HepG2 (cell line): ENCODE results near the gene TATDN2. TPM values are rescaled to one million over a fixed set of nuclear protein-coding genes. Genes with fewer than 3 reads are reported as not detected.

Experiments used
- ASH2L ChIP-seq: fragments of 300-600, 200-600 bp; sonication (generic); IDR thresholded peaks from 2 replicates; pipeline ENCODE4 v1.7.0; 2017; ENCODE audit warnings: low read depth, mild to moderate bottlenecking, moderate library complexity, mixed read lengths, low read length; ENCODE audit not compliant: insufficient read length
- GABPB1 ChIP-seq: IDR thresholded peaks from 2 replicates; pipeline ENCODE4 v1.6.1; 2016; ENCODE audit warnings: mild to moderate bottlenecking, missing genetic modification reagents, moderate library complexity, missing compliant biosample characterization
- MYC ChIP-seq: sonication (generic); formaldehyde crosslinking; IDR thresholded peaks from 2 replicates; pipeline ENCODE4 v1.9.0; 2021; ENCODE audit warnings: missing genetic modification reagents, borderline replicate concordance
- POLR2A ChIP-seq, 2 experiments: IDR thresholded peaks; 2 replicates each; pipeline ENCODE4 v1.6.1; 2011; ENCODE audit warnings: low read depth in 2 of 2, low read length in 2 of 2, mild to moderate bottlenecking in 1 of 2, moderate library complexity in 1 of 2; ENCODE audit not compliant: insufficient read depth in 1 of 2
- ZBTB37 ChIP-seq: sonication (generic); formaldehyde crosslinking; IDR thresholded peaks from 2 replicates; pipeline ENCODE4 v1.4.0; 2020; ENCODE audit warnings: mild to moderate bottlenecking, missing genetic modification reagents
- ZIK1 ChIP-seq: sonication (generic); formaldehyde crosslinking; IDR thresholded peaks from 2 replicates; pipeline ENCODE4 v1.5.0; 2020; ENCODE audit warnings: mild to moderate bottlenecking, low read depth, missing genetic modification reagents, borderline replicate concordance
- ZNF138 ChIP-seq: sonication (generic); formaldehyde crosslinking; IDR thresholded peaks from 2 replicates; pipeline ENCODE4 v1.5.0; 2020; ENCODE audit warnings: mild to moderate bottlenecking, low read depth, missing genetic modification reagents
- ZNF263 ChIP-seq: sonication (generic); formaldehyde crosslinking; IDR thresholded peaks from 2 replicates; pipeline ENCODE4 v1.4.0; 2020; ENCODE audit warnings: missing genetic modification reagents
- ZNF558 ChIP-seq: sonication (generic); formaldehyde crosslinking; IDR thresholded peaks from 2 replicates; pipeline ENCODE4 v1.9.0; 2022; ENCODE audit warnings: mild to moderate bottlenecking, missing genetic modification reagents, borderline replicate concordance
- ZNF703 ChIP-seq: sonication (generic); formaldehyde crosslinking; IDR thresholded peaks from 2 replicates; pipeline ENCODE4 v1.5.1; 2020; ENCODE audit warnings: missing genetic modification reagents, mild to moderate bottlenecking, moderate library complexity, borderline replicate concordance
- ZNF777 ChIP-seq: sonication (generic); formaldehyde crosslinking; IDR thresholded peaks from 2 replicates; pipeline ENCODE4 v1.4.0; 2020; ENCODE audit warnings: missing genetic modification reagents
- polyA plus RNA-seq, 8 experiments: library from polyadenylated mRNA; depleted of rRNA in 3 of 8; stranded (reverse) in 7 of 8; unstranded in 1 of 8; fragments of >200 nt; fragmentation: Illumina TruSeq in 4 of 8; extraction: Trizol in 4 of 8; gene quantifications; 2 replicates each; pipeline versions ENCODE4 v1.2.1 to v1.2.3, GENCODE V29; 2011 to 2016; ENCODE audit warnings: low read depth in 4 of 8, missing spikeins in 1 of 8, mixed read lengths in 1 of 8; ENCODE audit not compliant: insufficient read depth in 1 of 8
- total RNA-seq, 5 experiments: library from RNA; depleted of rRNA; stranded (reverse); fragments of >200 nt; fragmentation: Illumina TruSeq; extraction: Trizol; gene quantifications; 2 replicates each; pipeline ENCODE4 v1.2.3, GENCODE V29; 2016; ENCODE audit warnings: low read depth in 1 of 5
- TF ChIP-seq, protein P1 (sequence below): sonication (generic); formaldehyde crosslinking; IDR thresholded peaks from 2 replicates; pipeline ENCODE4 v1.5.1; 2020; ENCODE audit warnings: mild to moderate bottlenecking, missing genetic modification reagents, moderate library complexity
- TF ChIP-seq, protein P2 (sequence below): sonication (generic); formaldehyde crosslinking; IDR thresholded peaks from 2 replicates; pipeline ENCODE4 v1.5.1; 2020; ENCODE audit warnings: mild to moderate bottlenecking, missing genetic modification reagents, borderline replicate concordance
- TF ChIP-seq, protein P3 (sequence below): sonication (generic); formaldehyde crosslinking; IDR thresholded peaks from 2 replicates; pipeline ENCODE4 v1.4.0; 2020; ENCODE audit warnings: missing genetic modification reagents
- TF ChIP-seq, protein P4 (sequence below): sonication (generic); formaldehyde crosslinking; IDR thresholded peaks from 2 replicates; pipeline ENCODE4 v1.8.1; 2023; ENCODE audit warnings: mild to moderate bottlenecking, missing genetic modification reagents
- TF ChIP-seq, protein P5 (sequence below): sonication (generic); formaldehyde crosslinking; IDR thresholded peaks from 2 replicates; pipeline ENCODE4 v1.4.0; 2020; ENCODE audit warnings: missing genetic modification reagents, mild to moderate bottlenecking, borderline replicate concordance

TATDN2 gene
- total and polyA plus RNA-seq, 2 of the 13 experiments (the other 11 are each of a cell fraction or from before 2014, with no cell fraction given) = 12.1 to 21.9 TPM

- TF ChIP-seq, protein P1, sequence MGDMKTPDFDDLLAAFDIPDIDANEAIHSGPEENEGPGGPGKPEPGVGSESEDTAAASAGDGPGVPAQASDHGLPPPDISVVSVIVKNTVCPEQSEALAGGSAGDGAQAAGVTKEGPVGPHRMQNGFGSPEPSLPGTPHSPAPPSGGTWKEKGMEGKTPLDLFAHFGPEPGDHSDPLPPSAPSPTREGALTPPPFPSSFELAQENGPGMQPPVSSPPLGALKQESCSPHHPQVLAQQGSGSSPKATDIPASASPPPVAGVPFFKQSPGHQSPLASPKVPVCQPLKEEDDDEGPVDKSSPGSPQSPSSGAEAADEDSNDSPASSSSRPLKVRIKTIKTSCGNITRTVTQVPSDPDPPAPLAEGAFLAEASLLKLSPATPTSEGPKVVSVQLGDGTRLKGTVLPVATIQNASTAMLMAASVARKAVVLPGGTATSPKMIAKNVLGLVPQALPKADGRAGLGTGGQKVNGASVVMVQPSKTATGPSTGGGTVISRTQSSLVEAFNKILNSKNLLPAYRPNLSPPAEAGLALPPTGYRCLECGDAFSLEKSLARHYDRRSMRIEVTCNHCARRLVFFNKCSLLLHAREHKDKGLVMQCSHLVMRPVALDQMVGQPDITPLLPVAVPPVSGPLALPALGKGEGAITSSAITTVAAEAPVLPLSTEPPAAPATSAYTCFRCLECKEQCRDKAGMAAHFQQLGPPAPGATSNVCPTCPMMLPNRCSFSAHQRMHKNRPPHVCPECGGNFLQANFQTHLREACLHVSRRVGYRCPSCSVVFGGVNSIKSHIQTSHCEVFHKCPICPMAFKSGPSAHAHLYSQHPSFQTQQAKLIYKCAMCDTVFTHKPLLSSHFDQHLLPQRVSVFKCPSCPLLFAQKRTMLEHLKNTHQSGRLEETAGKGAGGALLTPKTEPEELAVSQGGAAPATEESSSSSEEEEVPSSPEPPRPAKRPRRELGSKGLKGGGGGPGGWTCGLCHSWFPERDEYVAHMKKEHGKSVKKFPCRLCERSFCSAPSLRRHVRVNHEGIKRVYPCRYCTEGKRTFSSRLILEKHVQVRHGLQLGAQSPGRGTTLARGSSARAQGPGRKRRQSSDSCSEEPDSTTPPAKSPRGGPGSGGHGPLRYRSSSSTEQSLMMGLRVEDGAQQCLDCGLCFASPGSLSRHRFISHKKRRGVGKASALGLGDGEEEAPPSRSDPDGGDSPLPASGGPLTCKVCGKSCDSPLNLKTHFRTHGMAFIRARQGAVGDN (CRISPR knock-in tag) = peak; percentile 52; the same call in 1 of the 2 replicates
- TF ChIP-seq, protein P2, sequence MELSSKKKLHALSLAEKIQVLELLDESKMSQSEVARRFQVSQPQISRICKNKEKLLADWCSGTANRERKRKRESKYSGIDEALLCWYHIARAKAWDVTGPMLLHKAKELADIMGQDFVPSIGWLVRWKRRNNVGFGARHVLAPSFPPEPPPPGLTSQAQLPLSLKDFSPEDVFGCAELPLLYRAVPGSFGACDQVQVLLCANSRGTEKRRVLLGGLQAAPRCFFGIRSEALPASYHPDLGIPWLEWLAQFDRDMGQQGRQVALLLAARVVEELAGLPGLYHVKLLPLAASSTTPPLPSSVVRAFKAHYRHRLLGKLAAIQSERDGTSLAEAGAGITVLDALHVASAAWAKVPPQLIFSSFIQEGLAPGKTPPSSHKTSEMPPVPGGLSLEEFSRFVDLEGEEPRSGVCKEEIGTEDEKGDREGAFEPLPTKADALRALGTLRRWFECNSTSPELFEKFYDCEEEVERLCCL = no peak
- TF ChIP-seq ZNF703 (CRISPR knock-in tag) (0 out of 2 replicates have a peak, but pooled peaks have one; percentile 24), ZNF138 (CRISPR knock-in tag) (0 out of 2 replicates have a peak, but pooled peaks have one; percentile 20), ZBTB37 (CRISPR knock-in tag) (0 out of 2 replicates have a peak, but pooled peaks have one; percentile 4), ASH2L (no peak), MYC (peak; percentile 15; the same call in 1 of the 2 replicates), ZNF558 (0 out of 2 replicates have a peak, but pooled peaks have one; percentile 58), ZNF777 (peak; percentile 90), GABPB1 (CRISPR knock-in tag) (peak; percentile 32; the same call in 1 of the 2 replicates), ZNF263 (CRISPR knock-in tag) (peak; percentile 87), POLR2A (IDR thresholded peaks at IDR 0.05; ENCODE audit: insufficient read depth in 1 of 2, low read depth in 2 of 2, low read length in 2 of 2) (0 out of 4 replicates have a peak, but pooled peaks of 1 of the 2 experiments have one; percentile 10), ZIK1 (no peak)
- TF ChIP-seq, protein P3, sequence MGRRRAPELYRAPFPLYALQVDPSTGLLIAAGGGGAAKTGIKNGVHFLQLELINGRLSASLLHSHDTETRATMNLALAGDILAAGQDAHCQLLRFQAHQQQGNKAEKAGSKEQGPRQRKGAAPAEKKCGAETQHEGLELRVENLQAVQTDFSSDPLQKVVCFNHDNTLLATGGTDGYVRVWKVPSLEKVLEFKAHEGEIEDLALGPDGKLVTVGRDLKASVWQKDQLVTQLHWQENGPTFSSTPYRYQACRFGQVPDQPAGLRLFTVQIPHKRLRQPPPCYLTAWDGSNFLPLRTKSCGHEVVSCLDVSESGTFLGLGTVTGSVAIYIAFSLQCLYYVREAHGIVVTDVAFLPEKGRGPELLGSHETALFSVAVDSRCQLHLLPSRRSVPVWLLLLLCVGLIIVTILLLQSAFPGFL (CRISPR knock-in tag) = no peak
- TF ChIP-seq, protein P4, sequence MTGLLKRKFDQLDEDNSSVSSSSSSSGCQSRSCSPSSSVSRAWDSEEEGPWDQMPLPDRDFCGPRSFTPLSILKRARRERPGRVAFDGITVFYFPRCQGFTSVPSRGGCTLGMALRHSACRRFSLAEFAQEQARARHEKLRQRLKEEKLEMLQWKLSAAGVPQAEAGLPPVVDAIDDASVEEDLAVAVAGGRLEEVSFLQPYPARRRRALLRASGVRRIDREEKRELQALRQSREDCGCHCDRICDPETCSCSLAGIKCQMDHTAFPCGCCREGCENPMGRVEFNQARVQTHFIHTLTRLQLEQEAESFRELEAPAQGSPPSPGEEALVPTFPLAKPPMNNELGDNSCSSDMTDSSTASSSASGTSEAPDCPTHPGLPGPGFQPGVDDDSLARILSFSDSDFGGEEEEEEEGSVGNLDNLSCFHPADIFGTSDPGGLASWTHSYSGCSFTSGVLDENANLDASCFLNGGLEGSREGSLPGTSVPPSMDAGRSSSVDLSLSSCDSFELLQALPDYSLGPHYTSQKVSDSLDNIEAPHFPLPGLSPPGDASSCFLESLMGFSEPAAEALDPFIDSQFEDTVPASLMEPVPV (CRISPR knock-in tag) = peak; percentile 73; the same call in 1 of the 2 replicates
- TF ChIP-seq, protein P5, sequence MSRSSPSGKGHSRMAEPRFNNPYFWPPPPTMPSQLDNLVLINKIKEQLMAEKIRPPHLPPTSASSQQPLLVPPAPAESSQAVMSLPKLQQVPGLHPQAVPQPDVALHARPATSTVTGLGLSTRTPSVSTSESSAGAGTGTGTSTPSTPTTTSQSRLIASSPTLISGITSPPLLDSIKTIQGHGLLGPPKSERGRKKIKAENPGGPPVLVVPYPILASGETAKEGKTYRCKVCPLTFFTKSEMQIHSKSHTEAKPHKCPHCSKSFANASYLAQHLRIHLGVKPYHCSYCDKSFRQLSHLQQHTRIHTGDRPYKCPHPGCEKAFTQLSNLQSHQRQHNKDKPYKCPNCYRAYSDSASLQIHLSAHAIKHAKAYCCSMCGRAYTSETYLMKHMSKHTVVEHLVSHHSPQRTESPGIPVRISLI (CRISPR knock-in tag) = 0 out of 2 replicates have a peak, but pooled peaks have one; percentile 15
Measured at GRCh38 chr3:10248984-10249748, 907 bp downstream of the TATDN2 start (continued).
